Measurements from ENCODE around the gene SLC25A21.

DNA sequence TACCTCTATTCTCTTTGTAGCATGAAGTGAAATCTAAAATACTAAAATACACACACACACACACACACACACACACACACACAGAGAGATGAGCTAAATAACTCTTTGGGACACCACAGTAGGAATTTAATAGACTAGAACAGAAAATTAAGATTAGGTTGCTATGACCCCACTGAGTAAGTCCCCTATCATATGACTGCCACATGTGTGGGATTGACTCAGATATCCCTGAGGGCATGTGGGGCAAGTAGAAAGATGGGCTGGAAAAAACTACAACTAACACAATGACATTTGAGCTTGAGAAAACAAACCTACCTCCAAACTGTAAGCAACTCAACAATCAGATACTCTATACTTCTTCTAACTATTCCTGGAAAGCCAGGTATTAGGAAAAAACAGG is 27.0 kb downstream of the SLC25A21 start:
- TF ChIP-seq, protein P1, sequence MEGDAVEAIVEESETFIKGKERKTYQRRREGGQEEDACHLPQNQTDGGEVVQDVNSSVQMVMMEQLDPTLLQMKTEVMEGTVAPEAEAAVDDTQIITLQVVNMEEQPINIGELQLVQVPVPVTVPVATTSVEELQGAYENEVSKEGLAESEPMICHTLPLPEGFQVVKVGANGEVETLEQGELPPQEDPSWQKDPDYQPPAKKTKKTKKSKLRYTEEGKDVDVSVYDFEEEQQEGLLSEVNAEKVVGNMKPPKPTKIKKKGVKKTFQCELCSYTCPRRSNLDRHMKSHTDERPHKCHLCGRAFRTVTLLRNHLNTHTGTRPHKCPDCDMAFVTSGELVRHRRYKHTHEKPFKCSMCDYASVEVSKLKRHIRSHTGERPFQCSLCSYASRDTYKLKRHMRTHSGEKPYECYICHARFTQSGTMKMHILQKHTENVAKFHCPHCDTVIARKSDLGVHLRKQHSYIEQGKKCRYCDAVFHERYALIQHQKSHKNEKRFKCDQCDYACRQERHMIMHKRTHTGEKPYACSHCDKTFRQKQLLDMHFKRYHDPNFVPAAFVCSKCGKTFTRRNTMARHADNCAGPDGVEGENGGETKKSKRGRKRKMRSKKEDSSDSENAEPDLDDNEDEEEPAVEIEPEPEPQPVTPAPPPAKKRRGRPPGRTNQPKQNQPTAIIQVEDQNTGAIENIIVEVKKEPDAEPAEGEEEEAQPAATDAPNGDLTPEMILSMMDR (IDR thresholded peaks at IDR 0.05) = no peak
- TF ChIP-seq POLR2A (IDR thresholded peaks at IDR 0.05) (no peak), POLR2AphosphoS5 (IDR thresholded peaks at IDR 0.05) (no peak), EP300 (IDR thresholded peaks at IDR 0.05) (no peak)
